Measurements from ENCODE around the gene DELE1.

Gene DELE1

GRCh38 chr5:141913560-141914198 lies 10.0 kb upstream of the DELE1 start:
- no peaks in the 10 kb centered on the region for H3K36me3 ChIP-seq (ENCODE audit: insufficient read depth, low read length)
- TF ChIP-seq, protein P1, sequence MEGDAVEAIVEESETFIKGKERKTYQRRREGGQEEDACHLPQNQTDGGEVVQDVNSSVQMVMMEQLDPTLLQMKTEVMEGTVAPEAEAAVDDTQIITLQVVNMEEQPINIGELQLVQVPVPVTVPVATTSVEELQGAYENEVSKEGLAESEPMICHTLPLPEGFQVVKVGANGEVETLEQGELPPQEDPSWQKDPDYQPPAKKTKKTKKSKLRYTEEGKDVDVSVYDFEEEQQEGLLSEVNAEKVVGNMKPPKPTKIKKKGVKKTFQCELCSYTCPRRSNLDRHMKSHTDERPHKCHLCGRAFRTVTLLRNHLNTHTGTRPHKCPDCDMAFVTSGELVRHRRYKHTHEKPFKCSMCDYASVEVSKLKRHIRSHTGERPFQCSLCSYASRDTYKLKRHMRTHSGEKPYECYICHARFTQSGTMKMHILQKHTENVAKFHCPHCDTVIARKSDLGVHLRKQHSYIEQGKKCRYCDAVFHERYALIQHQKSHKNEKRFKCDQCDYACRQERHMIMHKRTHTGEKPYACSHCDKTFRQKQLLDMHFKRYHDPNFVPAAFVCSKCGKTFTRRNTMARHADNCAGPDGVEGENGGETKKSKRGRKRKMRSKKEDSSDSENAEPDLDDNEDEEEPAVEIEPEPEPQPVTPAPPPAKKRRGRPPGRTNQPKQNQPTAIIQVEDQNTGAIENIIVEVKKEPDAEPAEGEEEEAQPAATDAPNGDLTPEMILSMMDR (conservative IDR thresholded peaks at IDR 0.05; ENCODE audit: low read length) = no peak
- TF ChIP-seq EZH2phosphoT487 (IDR thresholded peaks at IDR 0.05; ENCODE audit: borderline replicate concordance) = no peak
- H3K9ac ChIP-seq (ENCODE audit: low read depth, low read length, poor library complexity, severe bottlenecking) = no peak overlapping the region
- H3K4me1 ChIP-seq (ENCODE audit: insufficient read depth, low read length, poor library complexity, severe bottlenecking) = no peaks in the 10 kb centered on the region
- H4K20me1 ChIP-seq (ENCODE audit: insufficient read depth, low read length, poor library complexity, severe bottlenecking) = no peaks in the 10 kb centered on the region
- no peaks in the 10 kb centered on the region for H3K9me3 ChIP-seq (ENCODE audit: insufficient read depth, low read depth, low read length)
- no peaks in the 10 kb centered on the region for H3K79me2 ChIP-seq (ENCODE audit: insufficient read depth, low read length)
- no peaks in the 10 kb centered on the region for H3K27me3 ChIP-seq (ENCODE audit: insufficient read depth, low read length, poor library complexity, severe bottlenecking)
- no peak overlapping the region for H3K4me3 ChIP-seq (ENCODE audit: low read length, poor library complexity, severe bottlenecking)
- no peak overlapping the region for H2AFZ ChIP-seq (ENCODE audit: low read length)
- H3K9me2 ChIP-seq (replicated peaks; ENCODE audit: low read depth, low read length) = no peaks in the 10 kb centered on the region
- no peaks in the 10 kb centered on the region for H3F3A ChIP-seq (ENCODE audit: low read depth)
- no peak overlapping the region for H3K4me2 ChIP-seq (ENCODE audit: low read depth, low read length, poor library complexity, severe bottlenecking)

GRCh38 chr5:141914199-141914743 lies 9.4 kb upstream of the DELE1 start:
- H3K36me3 ChIP-seq (ENCODE audit: insufficient read depth, low read length) = no peaks in the 10 kb centered on the region
- H2AFZ ChIP-seq (ENCODE audit: low read length) = no peak overlapping the region
- H3K9me3 ChIP-seq (ENCODE audit: insufficient read depth, low read depth, low read length) = no peaks in the 10 kb centered on the region
- H3K4me1 ChIP-seq (ENCODE audit: insufficient read depth, low read length, poor library complexity, severe bottlenecking) = no peaks in the 10 kb centered on the region
- no peaks in the 10 kb centered on the region for H4K20me1 ChIP-seq (ENCODE audit: insufficient read depth, low read length, poor library complexity, severe bottlenecking)
- H3K4me2 ChIP-seq (ENCODE audit: low read depth, low read length, poor library complexity, severe bottlenecking) = no peak overlapping the region
- H3K79me2 ChIP-seq (ENCODE audit: insufficient read depth, low read length) = no peaks in the 10 kb centered on the region
- no peaks in the 10 kb centered on the region for H3K27me3 ChIP-seq (ENCODE audit: insufficient read depth, low read length, poor library complexity, severe bottlenecking)
- no peaks in the 10 kb centered on the region for H3F3A ChIP-seq (ENCODE audit: low read depth)
- H3K4me3 ChIP-seq (ENCODE audit: low read length, poor library complexity, severe bottlenecking) = no peak overlapping the region
- H3K9ac ChIP-seq (ENCODE audit: low read depth, low read length, poor library complexity, severe bottlenecking) = no peak overlapping the region
- no peak for TF ChIP-seq EZH2phosphoT487 (IDR thresholded peaks at IDR 0.05; ENCODE audit: borderline replicate concordance)
- TF ChIP-seq, protein P1 (conservative IDR thresholded peaks at IDR 0.05; ENCODE audit: low read length) = no peak
- no peaks in the 10 kb centered on the region for H3K9me2 ChIP-seq (replicated peaks; ENCODE audit: low read depth, low read length)

- Histone ChIP-seq H3K4me2 (ENCODE audit: low read depth, low read length, poor library complexity, severe bottlenecking) (no peak overlapping the region), H3K9ac (ENCODE audit: low read depth, low read length, poor library complexity, severe bottlenecking) (no peak overlapping the region)
- TF ChIP-seq, protein P1 (conservative IDR thresholded peaks at IDR 0.05; ENCODE audit: low read length) = no peak
- TF ChIP-seq EZH2phosphoT487 (IDR thresholded peaks at IDR 0.05; ENCODE audit: borderline replicate concordance) = no peak
These were observed 8.9 kb upstream of the DELE1 start for GRCh38 chr5:141914797-141915196.

More at GRCh38 chr5:141914797-141915196, 8.9 kb upstream of the DELE1 start:
- no peaks in the 10 kb centered on the region for H3K9me3 ChIP-seq (ENCODE audit: insufficient read depth, low read depth, low read length)
- H3K4me3 ChIP-seq (ENCODE audit: low read length, poor library complexity, severe bottlenecking) = no peak overlapping the region
- no peaks in the 10 kb centered on the region for H3K4me1 ChIP-seq (ENCODE audit: insufficient read depth, low read length, poor library complexity, severe bottlenecking)
- H2AFZ ChIP-seq (ENCODE audit: low read length) = no peak overlapping the region
- no peaks in the 10 kb centered on the region for H4K20me1 ChIP-seq (ENCODE audit: insufficient read depth, low read length, poor library complexity, severe bottlenecking)
- no peaks in the 10 kb centered on the region for H3K79me2 ChIP-seq (ENCODE audit: insufficient read depth, low read length)
- H3K9me2 ChIP-seq (replicated peaks; ENCODE audit: low read depth, low read length) = no peaks in the 10 kb centered on the region
- H3K27me3 ChIP-seq (ENCODE audit: insufficient read depth, low read length, poor library complexity, severe bottlenecking) = no peaks in the 10 kb centered on the region
- no peaks in the 10 kb centered on the region for H3F3A ChIP-seq (ENCODE audit: low read depth)
- no peaks in the 10 kb centered on the region for H3K36me3 ChIP-seq (ENCODE audit: insufficient read depth, low read length)
